CD4-positive, alpha-beta T cell treated with Interleukin-1 beta for 1 hour (primary cell): Measurements from ENCODE around the gene MLN.
A peak's percentile ranks its signal among the peaks of the same experiment; 100 is the strongest.

ENCODE experiments used
- DNase-seq, 2 donors: peaks; one replicate each; pipeline ENCODE4 v3.0.0-alpha.2; 2020 to 2022

The MLN gene

DNA sequence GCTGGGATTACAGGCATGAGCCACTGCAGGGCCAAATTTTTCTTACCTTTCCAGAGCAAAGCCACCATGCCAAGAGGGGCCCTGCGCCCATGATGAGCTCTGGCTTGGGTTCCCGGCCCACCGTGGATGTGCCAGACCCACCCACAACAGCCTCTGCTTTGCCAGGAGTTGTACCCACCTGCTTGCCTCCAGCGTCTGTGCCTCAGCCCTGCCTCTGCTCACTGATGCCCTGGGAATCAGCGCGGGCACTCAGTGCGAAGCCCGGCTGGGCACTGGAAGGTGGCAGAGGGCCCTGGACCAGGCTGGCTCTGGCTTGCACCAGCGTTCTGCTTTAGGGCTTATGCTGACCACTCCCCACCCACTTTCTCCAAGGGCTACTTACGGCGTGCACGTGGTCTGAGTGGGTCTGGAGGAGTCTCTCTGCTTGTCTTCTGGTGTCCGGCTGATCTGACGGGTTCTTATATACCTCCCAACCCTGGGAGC, at the start of gene MLN:
Gene MLN, minus strand, starts transcription at position 433 of the 483 bp plus-strand sequence. CDS start 2,840 bp downstream, outside the sequence.
- DNase-seq, result no peak

GRCh38 chr6:33853026-33853425, 49.2 kb upstream of the MLN start:
- no peak for DNase-seq

- DNase-seq, result peak; percentile 8 to 31
These were observed 48.2 kb upstream of the MLN start for GRCh38 chr6:33851959-33852358.

- DNase-seq, result no peak
These were observed 47.2 kb upstream of the MLN start for GRCh38 chr6:33850869-33851541.

GRCh38 chr6:33850296-33850695, 46.5 kb upstream of the MLN start:
- no peak for DNase-seq

GRCh38 chr6:33849500-33850075, 45.8 kb upstream of the MLN start:
- DNase-seq, result no peak

GRCh38 chr6:33848484-33848883, 44.7 kb upstream of the MLN start:
- DNase-seq, result no peak

GRCh38 chr6:33847867-33848266, 44.1 kb upstream of the MLN start:
- no peak for DNase-seq

GRCh38 chr6:33847078-33847477, 43.3 kb upstream of the MLN start:
- no peak for DNase-seq

GRCh38 chr6:33846226-33846625, 42.4 kb upstream of the MLN start:
- no peak for DNase-seq

- DNase-seq, result no peak
These were observed 41.4 kb upstream of the MLN start for GRCh38 chr6:33845031-33845745.

DNA sequence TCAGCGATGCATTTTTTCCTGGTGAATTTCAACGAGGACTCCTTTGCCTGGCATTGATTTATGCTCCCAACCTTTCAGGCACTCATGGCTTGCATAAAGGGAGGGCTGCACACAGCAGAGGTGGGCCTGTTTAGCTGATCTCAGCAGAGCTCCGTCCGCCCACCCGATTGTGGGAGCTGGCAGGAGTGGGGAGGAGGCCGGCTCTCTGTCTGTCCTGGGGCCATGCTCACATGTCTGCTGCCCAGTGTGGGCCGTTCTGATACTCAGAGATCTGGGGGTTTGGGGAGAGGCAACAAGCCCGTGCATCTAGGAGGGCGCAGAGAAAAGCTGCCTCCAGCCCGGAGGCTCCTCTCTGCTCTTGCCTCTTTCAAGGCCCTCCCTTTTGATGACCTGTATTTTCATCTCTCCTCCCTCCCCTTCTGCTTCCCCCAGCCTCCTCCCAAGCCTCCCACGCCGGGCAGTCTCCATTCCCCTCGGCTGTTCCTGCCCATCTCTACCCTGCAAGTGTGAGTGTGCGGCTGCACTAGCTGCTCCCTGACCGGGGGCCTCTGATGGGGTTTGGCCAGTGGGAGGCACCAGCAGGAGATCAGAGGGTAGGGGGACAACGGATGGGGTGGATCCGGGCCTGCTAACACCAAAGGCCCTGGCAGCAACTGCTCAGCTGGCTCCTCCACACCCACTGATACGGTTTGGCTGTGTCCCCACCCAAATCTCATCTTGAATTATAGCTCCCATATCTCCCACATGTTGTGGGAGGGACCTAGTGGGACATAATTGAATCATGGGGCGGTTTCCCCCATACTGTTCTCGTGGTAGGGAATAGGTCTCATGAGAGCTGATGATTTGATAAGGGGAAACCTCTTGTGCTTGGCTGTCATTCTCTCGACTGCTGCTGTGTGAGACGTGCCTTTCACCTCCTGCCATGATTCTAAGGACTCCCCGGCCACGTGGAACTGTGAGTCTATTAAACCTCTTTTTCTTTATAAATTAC, 39.6 kb upstream of the MLN start:
- no peak for DNase-seq

GRCh38 chr6:33841868-33842267, 38.1 kb upstream of the MLN start:
- DNase-seq, result no peak

GRCh38 chr6:33841070-33841469, 37.3 kb upstream of the MLN start:
- no peak for DNase-seq

DNA sequence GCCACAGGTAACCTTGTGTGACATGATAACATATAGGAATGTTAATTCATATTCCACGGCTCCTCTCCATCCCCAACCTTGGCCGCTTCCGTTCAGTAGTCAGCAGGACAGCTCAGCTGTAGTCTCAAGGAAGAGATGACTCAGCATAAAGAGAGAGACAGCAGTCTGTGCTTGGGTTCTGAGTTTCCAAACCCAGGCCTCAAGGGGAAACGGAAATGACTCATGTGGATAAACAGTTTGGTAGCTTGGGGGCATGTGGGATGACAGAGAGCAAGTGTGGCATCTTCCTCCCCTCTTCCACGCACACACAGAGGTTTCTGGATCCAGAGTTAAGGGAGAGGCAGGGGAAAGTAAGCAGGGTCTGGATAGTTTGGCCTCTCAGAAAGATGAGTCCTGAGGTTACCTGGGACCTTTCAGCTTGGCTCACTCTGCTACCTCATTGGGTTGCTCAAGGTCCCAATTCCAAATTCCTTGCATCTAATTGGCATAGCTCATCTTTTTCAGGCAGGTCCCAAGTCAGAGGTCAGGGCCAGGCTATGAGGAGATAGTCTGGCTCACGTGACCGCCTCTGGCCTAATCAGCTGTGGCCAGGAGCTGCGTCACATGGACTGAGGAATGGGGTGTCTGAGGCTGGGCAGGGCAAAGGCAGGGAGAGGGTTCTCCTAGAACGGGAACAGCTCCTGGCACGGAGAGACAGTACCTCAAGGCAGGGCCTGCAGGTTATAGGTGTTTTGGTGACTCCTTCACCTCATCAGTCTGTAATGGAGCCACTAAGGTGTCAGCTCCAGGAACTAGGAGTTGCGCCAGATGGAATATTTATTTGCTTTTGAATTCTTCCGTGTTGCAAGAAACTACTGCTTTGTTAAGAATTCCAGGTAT, 36.5 kb upstream of the MLN start:
- DNase-seq, result peak; percentile 6 to 47

DNA sequence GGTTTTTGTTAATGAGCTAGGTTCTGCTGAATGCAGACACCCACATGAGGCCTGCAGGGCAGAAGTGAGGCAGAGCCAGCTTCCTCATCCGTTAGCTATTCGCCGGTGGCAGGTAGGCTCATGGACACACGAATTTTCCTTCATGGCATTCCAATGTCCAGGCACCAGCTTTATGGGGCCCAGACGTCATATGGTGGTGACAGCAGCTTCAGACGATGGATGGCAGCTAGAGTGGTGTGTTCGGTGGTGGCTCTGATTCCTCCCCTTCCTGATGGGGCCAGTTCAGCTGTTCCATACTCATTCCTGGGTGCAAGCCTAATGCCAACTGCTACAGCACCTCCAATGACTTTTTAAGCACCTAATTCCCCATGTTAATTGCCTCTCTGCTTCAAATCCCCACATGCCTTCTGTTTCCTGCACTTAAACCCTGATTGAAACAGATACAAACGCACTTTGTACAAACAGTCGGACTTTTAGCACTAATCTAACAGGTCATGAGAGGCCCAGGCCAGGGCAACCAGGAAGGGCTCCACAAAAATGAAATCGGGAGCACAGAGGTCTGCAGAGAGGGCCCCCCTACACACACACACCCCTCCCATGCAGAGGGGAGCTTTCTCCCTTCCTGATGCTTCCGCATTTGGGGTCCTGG, 35.7 kb upstream of the MLN start:
- DNase-seq, result no peak

DNA sequence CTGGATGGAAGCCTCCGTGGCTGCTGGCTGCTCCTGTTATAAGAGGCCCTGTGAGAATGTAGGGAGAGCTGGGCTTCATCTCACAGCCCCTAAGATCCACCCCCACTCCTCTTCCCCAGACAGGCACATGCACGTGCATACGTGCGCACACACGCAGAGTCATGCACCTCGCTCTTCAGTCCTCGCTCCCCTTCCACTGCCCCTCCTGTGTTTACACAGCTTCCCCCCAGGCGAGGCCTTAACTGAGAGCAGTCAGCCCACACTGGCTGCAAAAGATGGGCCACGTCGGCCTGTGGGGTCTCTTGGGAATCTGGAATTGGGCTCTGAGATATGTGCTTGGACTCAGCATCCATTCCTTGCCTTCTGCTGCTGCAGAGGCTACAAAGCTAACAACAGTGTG, 35.2 kb upstream of the MLN start:
- no peak for DNase-seq

GRCh38 chr6:33837971-33838665, 34.3 kb upstream of the MLN start:
- DNase-seq, result no peak

DNA sequence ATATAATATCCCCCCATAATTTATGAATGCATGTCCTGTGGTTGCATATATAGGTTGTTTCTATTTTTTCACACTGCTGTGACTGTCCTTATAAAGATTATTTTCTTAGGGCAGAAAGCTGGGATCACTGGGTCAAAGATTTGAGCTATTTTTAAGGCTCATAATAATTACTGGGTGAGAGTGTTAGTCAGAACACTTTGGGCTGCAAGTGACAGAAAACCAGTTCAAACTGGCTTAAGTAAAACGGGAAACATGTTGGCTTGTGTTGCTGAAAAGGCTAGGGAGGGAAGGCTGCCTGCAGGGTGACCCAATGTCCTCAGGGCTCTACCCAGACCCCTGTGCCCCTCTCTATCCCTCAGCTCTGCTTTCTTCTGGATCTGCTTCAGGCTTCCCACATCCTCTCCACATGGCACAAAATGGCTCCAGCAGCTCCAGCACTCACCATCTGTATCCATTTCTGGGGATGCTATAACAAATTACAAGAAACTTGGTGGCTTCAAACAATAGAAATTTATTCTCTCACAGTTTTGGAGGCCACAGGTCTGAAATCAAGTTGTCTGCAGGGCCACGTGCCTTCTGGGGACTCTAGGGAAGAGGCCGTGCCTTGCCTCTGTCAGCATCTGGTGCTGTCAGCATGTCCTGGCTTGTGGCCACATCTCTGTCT, 33.1 kb upstream of the MLN start:
- DNase-seq, result no peak
